GM18861 (cell line): Measurements from ENCODE around the gene ME2.
"Not testable (repeated sequence)": the region's sequence is repeated elsewhere in the genome, so short reads cannot be mapped to it uniquely, and the experiment has no call there.

Source experiments
- ATAC-seq: cut with Tn5 transposase; IDR thresholded peaks from one replicate; pipeline ENCODE4 v1.9.1; 2021; ENCODE audit not compliant: unreplicated experiment

ME2 gene

DNA sequence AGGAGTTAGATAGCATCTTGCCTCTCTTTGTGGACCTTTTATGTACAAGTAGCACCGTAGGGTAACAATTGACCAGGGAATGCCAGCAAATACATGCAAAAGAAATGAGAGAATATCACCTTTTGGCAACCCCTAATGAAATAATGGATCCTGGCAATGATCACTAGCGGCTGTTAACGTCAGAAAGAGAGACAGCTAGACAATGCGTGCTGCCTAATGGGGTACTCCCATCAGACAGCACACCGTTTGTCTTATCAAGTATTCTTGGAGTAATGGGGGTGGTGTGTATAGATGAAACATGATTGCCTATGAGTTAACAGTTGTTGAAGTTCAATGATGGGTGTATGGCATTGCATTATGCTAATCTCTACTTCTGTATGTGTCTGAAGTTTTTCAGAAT lies 90.5 kb downstream of the ME2 start:
- no peak for ATAC-seq

DNA sequence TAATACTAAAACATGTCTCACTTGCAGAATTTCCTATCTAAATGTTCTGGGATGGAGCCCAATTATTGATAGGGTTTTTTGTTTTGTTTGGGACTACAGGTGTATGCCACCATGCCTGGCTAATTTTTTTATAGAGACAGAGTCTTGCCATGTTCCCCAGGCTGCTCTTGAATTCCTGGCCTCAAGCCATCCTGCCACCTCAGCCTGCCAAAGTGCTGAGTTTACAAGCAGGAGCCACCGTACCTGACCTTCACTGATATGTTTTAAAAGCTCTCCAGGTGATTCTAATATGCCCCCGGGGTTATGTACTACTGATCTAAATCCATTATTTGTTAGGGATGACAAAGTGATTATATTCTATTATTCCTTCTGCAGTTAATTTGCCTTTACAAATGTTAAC lies 91.1 kb downstream of the ME2 start:
- no peak for ATAC-seq

DNA sequence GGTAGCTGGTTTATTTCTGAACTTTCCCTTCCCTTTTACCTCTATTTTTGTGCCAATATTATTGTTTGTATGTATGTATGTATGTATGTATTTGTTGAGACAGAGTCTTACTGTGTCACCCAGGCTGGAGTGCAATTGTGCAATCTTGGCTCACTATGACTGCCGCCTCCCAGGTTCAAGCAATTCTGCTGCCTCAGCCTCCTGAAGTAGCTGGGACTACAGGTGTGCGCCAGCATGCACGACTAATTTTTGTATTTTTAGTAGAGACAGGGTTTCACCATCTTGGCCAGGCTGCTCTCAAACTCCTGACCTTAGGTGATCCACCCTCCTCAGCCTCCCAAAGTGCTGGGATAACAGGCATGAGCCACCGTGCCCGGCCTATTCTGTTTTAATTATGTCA lies 93.5 kb downstream of the ME2 start:
- ATAC-seq = not testable (repeated sequence)

DNA sequence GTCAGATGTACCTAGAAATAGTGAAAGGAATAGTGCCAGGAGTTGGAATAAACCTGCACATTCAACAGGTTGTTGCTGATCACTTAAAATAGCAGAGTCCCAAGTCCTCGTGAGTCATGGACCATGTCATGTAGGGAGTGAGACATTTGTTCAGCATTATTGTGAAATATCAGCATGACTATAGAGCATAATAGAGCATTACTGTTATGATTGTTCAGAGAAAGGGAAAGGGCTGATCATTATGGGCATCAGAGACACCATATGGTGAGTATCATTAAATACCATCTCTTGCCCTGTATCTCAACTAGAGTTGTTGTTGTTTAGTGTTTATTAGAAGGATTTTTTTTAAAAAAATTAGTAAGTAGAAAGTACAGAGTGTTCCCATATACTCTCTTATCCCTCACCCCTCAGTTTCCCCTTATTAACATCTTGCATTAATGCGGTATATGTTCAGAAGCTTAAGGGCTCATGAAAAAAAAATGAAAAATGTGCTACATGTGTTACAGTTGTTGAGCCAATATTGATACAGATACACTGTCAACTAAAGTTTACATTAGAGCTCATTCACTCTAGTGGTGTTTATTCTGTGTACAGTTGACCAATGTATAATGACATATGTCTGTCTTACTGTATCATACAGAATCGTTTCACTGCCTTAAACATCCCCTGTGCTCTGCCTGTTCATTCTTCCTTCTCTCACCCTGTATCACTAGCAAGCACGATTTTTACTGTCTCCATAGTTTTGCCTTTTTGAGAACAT lies 94.6 kb downstream of the ME2 start:
- no peak for ATAC-seq

DNA sequence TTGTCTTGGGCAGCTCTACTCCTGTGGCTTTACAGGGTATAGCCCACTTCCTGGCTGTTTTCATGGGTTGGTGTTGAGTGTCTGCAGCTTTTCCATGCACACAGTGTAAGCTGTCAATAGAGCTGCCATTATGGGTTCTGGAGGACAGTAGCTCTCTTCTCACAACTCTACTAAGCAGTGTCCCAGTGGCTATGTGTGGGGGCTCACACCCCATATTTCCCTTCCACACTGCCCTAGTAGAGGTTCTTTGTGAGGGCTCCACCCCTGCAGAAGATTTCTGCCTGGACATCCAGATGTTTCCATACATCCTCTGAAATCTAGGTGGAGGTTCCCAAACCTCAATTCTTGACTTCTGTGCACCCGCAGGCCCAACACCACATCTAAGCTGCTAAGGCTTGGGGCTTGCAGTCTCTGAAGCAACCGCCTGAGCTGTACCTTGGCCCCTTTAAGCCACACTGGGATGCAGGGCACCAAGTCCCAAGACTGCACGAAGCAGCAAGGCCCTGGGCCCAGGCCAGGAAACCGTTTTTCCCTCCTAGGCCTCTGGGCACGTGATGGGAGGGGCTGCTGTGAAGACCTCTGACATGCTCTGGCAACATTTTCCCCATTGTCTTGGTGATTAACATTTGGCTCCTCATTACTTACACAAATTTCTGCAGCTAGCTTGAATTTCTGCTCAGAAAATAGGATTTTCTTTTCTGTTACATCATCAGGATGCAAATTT lies 98.3 kb downstream of the ME2 start:
- ATAC-seq = no peak

DNA sequence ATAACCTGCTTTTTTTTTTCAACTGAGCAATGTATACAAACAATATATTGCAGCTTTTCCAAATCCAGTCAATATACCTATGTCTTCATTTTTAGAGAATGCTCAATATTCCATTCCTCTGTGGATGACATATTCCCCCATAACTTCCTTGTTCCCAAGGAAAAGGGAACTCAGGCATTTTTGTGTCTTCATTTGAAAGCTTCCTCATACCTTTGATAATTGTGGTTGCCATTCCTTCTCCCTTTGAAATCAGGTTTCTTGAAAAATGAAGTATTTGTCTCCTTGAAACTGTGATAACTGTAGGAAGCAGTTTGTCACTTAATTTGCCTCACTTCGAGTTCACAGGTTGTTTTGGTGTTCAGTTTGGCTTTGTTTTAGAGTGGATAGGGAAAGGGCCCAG lies 102.5 kb downstream of the ME2 start:
- no peak for ATAC-seq

DNA sequence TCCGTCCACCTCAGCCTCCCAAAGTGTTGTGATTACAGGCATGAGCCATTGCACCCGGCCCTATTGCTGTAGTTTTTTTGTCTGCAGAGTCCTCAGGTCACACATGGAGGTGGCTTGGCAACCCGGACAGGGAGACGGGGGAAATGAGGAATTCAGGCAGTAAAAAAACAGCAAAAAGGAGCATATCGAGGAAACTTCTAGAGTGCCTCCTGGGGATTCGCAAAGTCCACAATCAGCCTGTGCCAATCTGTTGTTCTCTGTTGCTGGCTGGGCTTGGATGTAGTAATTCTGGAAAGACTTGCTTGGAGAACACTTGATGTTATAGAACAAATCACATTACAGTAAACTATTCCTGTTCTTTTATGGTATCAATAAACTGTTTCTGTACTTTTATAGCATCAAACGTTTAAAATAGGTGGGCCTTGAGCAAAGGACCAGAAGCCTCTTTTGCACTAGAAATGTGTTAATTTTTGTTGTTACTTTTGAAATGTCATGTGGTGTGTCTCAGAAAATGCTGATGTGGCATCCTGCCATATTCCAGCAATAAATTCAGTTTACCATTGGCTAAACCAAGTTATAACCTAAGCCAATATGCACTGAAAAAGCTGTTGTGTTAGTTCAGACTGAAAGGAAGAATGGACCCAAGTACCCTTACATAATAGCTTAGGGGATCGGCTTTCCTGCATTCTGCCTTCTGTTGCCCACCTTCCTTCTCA lies 103.3 kb downstream of the ME2 start:
- no peak for ATAC-seq

DNA sequence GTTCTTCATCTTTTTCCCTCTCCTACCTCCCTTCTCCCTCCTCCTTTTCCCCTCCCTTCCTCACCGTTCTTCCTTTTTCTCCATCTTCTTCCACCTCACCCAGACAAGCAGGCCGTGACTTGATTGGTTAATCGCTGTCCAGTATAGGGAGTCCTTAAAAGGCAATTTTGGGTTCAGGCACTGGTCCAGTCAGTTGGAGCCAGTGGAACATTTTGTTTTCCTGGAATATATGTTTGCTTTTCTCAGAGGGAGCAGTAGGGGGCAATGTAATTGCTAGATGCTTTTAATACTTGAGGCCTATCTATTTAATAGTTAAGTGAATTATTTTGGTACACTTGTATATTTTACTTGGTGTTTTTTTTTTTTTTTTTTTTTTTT lies 103.9 kb downstream of the ME2 start:
- no peak for ATAC-seq

DNA sequence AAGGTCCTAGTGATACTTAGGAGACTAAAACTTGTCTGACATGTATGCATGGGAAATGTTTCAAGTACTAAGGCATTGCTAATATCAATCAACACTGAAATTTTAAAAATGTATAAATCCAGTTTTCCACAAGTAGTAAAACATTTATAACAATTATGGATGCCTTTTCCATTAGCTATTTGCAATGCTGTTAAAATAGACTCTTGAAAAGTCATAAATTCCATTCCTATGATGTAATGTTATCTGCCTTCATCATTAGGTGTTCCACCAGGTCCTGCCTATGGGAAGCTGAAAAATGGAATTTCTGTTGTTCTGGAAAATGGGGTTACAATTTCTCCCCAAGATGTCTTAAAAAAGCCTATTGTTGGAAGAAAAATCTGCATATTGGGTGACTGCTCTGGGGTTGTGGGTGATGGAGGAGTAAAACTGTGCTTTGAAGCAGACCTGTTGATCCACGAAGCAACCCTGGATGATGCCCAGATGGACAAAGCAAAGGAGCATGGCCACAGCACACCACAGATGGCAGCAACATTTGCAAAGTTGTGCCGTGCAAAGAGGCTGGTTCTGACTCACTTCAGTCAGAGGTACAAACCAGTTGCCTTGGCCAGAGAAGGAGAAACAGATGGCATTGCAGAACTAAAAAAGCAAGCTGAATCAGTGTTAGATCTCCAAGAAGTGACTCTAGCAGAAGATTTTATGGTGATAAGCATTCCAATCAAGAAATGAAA lies 107.6 kb downstream of the ME2 start:
- ATAC-seq = no peak

DNA sequence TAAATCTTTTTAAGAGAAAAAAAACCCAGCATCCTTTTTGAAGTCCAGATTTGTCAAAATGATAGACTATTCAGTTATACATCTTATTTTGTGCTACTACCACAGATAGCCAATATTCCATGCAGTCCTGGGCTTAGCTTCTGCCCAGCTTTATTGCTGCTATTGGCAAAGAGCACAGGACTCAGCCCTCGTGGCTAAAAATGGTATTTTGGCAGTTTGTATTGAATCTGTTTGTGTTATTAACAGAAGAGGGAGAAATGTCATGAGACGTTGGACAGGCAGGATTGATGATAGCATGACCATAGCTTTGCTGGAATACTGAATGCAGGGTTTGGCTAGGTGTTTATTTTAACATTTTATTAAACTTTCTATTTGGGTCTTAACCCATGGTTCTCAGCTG lies 108.3 kb downstream of the ME2 start:
- no peak for ATAC-seq

DNA sequence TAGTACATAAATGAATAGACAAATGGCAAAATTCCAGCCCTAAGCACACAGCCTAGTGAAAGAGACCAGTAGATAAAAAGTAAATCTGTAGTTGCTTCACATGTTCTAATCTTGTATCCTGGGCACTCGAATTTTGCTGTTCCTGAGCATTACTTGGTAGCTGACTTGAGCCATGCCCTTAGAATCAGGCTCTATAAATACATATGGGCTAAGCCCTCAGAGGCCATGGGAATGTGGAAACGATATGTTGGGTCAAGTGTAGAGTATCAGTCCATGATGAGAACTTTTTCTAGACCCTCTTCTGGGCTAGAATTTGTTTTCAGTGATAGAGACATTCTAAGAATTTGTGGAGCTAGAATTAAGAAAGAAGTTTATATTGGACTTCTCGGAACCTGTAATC lies 110.8 kb downstream of the ME2 start:
- ATAC-seq = no peak

DNA sequence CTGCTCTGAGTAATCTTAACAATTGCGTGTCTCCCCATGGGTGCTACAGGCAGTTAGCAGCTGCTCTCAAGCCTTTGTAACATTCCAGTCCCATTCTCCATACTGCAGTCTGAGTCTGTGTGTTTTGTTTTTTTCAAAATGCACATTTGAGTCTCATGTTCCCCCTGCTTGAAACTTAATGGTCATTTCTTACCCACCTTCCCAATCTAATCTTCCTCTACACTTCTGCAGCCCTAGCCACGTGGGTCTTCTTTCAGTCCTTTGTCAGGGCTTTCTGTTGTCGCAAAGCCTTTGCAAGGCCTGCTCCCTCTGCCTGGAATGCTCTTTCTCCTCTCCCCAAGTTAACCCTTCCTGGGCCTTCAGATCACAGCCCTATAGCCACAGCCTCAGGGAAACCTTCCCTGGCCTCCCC lies 113.4 kb downstream of the ME2 start:
- no peak for ATAC-seq

DNA sequence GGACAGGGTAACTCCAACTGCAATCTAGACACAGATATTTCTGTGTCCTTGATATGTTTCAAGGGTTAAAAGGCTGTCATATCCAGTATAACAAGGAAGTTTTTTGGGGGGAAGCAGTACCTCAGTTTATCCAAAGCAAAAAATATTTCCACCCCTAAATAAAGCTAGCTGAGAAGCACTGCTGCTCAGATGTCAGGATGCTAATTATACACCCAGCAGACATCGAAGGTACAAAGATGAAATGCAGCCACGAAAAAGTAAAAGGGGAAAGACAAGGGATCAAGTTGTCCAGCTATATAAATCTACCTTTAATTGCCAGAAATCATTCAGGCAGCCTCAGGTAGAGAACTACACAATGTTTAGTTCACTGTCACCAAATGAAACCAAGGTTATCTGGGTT lies 115.1 kb downstream of the ME2 start:
- ATAC-seq = no peak

DNA sequence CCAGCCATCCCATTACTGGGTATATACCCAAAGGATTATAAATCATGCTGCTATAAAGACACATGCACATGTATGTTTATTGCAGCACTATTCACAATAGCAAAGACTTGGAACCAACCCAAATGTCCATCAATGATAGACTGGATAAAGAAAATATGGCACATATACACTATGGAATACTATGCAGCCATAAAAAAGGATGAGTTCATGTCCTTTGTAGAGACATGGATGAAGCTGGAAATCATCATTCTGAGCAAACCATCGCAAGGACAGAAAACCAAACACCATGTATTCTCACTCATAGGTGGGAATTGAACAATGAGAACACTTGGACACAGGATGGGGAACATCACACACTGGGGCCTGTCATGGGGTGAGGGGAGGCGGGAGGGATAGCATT lies 124.3 kb downstream of the ME2 start:
- ATAC-seq = not testable (repeated sequence)
